Esophagus (tissue), 2 donors: ENCODE measurements around the gene HRC. TPM values are rescaled to one million over a fixed set of nuclear protein-coding genes. Genes with fewer than 3 reads are reported as not detected.
"Not testable (repeated sequence)": the region's sequence is repeated elsewhere in the genome, so short reads cannot be mapped to it uniquely, and the experiment has no call there.

Experiments
- H3K27ac ChIP-seq, 2 donors: one replicate each; pipeline ENCODE4 v1.5.1; 2013; ENCODE audit warnings: low read depth in 2 of 2, mild to moderate bottlenecking in 2 of 2, inconsistent platforms in 1 of 2, low read length in 1 of 2, moderate library complexity in 1 of 2
- H3K27me3 ChIP-seq, 2 donors: one replicate each; pipeline ENCODE4 v1.6.1; 2013; ENCODE audit warnings: low read length in 2 of 2, control low read depth in 1 of 2, mild to moderate bottlenecking in 1 of 2; ENCODE audit not compliant: insufficient read depth in 2 of 2, control insufficient read depth in 1 of 2
- H3K36me3 ChIP-seq, 2 donors: one replicate each; pipeline ENCODE4 v1.6.1; 2013; ENCODE audit warnings: low read length in 1 of 2; ENCODE audit not compliant: control insufficient read depth in 2 of 2, insufficient read depth in 2 of 2
- H3K4me1 ChIP-seq, 2 donors: one replicate each; pipeline ENCODE4 v1.6.1; 2013; ENCODE audit warnings: low read length in 1 of 2; ENCODE audit not compliant: control insufficient read depth in 2 of 2, insufficient read depth in 2 of 2
- H3K4me3 ChIP-seq, 2 donors: one replicate each; pipeline ENCODE4 v1.5.1; 2013; ENCODE audit warnings: low read length in 2 of 2, mild to moderate bottlenecking in 2 of 2, low read depth in 1 of 2, moderate library complexity in 1 of 2
- H3K9me3 ChIP-seq, 2 donors: one replicate each; pipeline ENCODE4 v1.6.1; 2013; ENCODE audit warnings: mild to moderate bottlenecking in 2 of 2, low read depth in 1 of 2, low read length in 1 of 2, moderate library complexity in 1 of 2; ENCODE audit not compliant: control insufficient read depth in 2 of 2, insufficient read depth in 1 of 2
- WGBS, 2 donors: extraction: QIAGEN DNeasy Blood & Tissue Kit; methylation state at CpG; one replicate each; pipeline ENCODE4 v1.1.7; 2013; 5-methylcytosine and 5-hydroxymethylcytosine counted together
- polyA plus RNA-seq, 2 donors: library from polyadenylated mRNA; stranded (reverse); fragments of 200-250 nt; gene quantifications; one replicate each; pipeline ENCODE4 v1.2.3, GENCODE V29; 2013
- donor health status: healthy with polysubstance abuse.
- donor health status: Bipolar disorder and iron deficiency.

The HRC gene
- polyA plus RNA-seq, 2 donors, result 0.39 to 0.65 TPM

GRCh38 chr19:49188626-49189200, 33.5 kb upstream of the HRC start:
- no peak overlapping the region for H3K4me3 ChIP-seq
- H3K9me3 ChIP-seq, result peaks cover 0 to 3% of the 10 kb centered on the region in 2 donors
- H3K27me3 ChIP-seq, result no peaks in the 10 kb centered on the region
- peaks cover 0 to 21% of the 10 kb centered on the region in 2 donors for H3K36me3 ChIP-seq
- no peak overlapping the region for H3K27ac ChIP-seq
- no peaks in the 10 kb centered on the region for H3K4me1 ChIP-seq
- WGBS, 2 donors, result 88% methylated on average over 21 of the region's 21 CpGs

GRCh38 chr19:49186108-49186507, 30.9 kb upstream of the HRC start:
- 70 to 76% methylated on average over 5 of the region's 5 CpGs for WGBS, 2 donors
- H3K4me3 ChIP-seq, result no peak overlapping the region
- no peaks in the 10 kb centered on the region for H3K4me1 ChIP-seq
- H3K27ac ChIP-seq, result no peak overlapping the region
- peaks cover 0 to 32% of the 10 kb centered on the region in 2 donors for H3K36me3 ChIP-seq
- peaks cover 0 to 3% of the 10 kb centered on the region in 2 donors for H3K9me3 ChIP-seq
- no peaks in the 10 kb centered on the region for H3K27me3 ChIP-seq

GRCh38 chr19:49182848-49183375, 27.7 kb upstream of the HRC start:
- WGBS, 2 donors, result 77 to 78% methylated on average over 26 of the region's 26 CpGs
- no peaks in the 10 kb centered on the region for H3K27me3 ChIP-seq

GRCh38 chr19:49182010-49182847, 27.0 kb upstream of the HRC start:
- H3K27me3 ChIP-seq, H3K9me3 ChIP-seq, H3K4me3 ChIP-seq, H3K4me1 ChIP-seq, H3K27ac ChIP-seq: not testable (repeated sequence)
- peaks cover 0 to 11% of the 10 kb centered on the region in 2 donors for H3K36me3 ChIP-seq
- 81 to 83% methylated on average over 20 of the region's 20 CpGs for WGBS, 2 donors

More at GRCh38 chr19:49182848-49183375, 27.7 kb upstream of the HRC start:
- Histone ChIP-seq H3K4me3 (no peak overlapping the region), H3K36me3 (peaks cover 0 to 11% of the 10 kb centered on the region in 2 donors), H3K4me1 (no peaks in the 10 kb centered on the region), H3K9me3 (no peaks in the 10 kb centered on the region), H3K27ac (no peak overlapping the region)

- WGBS, 2 donors, result 93 to 94% methylated on average over 4 of the region's 4 CpGs
- Histone ChIP-seq H3K4me3 (no peak overlapping the region), H3K4me1 (no peaks in the 10 kb centered on the region), H3K27me3 (no peaks in the 10 kb centered on the region), H3K27ac (no peak overlapping the region), H3K9me3 (no peaks in the 10 kb centered on the region), H3K36me3 (peaks cover 0 to 11% of the 10 kb centered on the region in 2 donors)
These were observed 25.5 kb upstream of the HRC start for GRCh38 chr19:49180659-49181058.

- H3K27me3 ChIP-seq, result no peaks in the 10 kb centered on the region
- H3K9me3 ChIP-seq, result no peaks in the 10 kb centered on the region
- H3K4me3 ChIP-seq, result no peak overlapping the region
- H3K4me1 ChIP-seq, result no peaks in the 10 kb centered on the region
- peaks cover 0 to 30% of the 10 kb centered on the region in 2 donors for H3K36me3 ChIP-seq
- 95 to 100% methylated on average over 2 of the region's 2 CpGs for WGBS, 2 donors
- no peak overlapping the region for H3K27ac ChIP-seq
These were observed 18.0 kb upstream of the HRC start for GRCh38 chr19:49173198-49173597.

GRCh38 chr19:49168421-49168820, 13.2 kb upstream of the HRC start:
- H3K27me3 ChIP-seq, result no peaks in the 10 kb centered on the region
- H3K4me3 ChIP-seq, result no peak overlapping the region
- H3K9me3 ChIP-seq, result no peaks in the 10 kb centered on the region
- 93 to 95% methylated on average over 23 of the region's 23 CpGs for WGBS, 2 donors
- H3K4me1 ChIP-seq, result peaks cover 2 to 8% of the 10 kb centered on the region in 2 donors
- no peak overlapping the region for H3K27ac ChIP-seq
- H3K36me3 ChIP-seq, result peaks cover 0 to 34% of the 10 kb centered on the region in 2 donors

- H3K27me3 ChIP-seq, result no peaks in the 10 kb centered on the region
These were observed 12.7 kb upstream of the HRC start for GRCh38 chr19:49167857-49168409.

GRCh38 chr19:49165865-49166301, 10.7 kb upstream of the HRC start:
- 38 to 49% methylated on average over 22 to 30 of the region's 30 CpGs for WGBS, 2 donors
- H3K36me3 ChIP-seq, result peaks cover 0 to 12% of the 10 kb centered on the region in 2 donors
- H3K27me3 ChIP-seq, result no peaks in the 10 kb centered on the region
- H3K27ac ChIP-seq, result peak overlapping the region; percentile 43 to 59
- H3K4me3 ChIP-seq, result no peak overlapping the region
- H3K9me3 ChIP-seq, result no peaks in the 10 kb centered on the region
- H3K4me1 ChIP-seq, result peaks cover 2 to 8% of the 10 kb centered on the region in 2 donors

More at GRCh38 chr19:49167857-49168409, 12.7 kb upstream of the HRC start:
- Histone ChIP-seq H3K36me3 (peaks cover 0 to 29% of the 10 kb centered on the region in 2 donors), H3K9me3 (no peaks in the 10 kb centered on the region), H3K4me3 (no peak overlapping the region), H3K4me1 (peaks cover 2 to 8% of the 10 kb centered on the region in 2 donors), H3K27ac (no peak overlapping the region)
- 85 to 90% methylated on average over 25 of the region's 25 CpGs for WGBS, 2 donors
